Measurements from ENCODE around the gene ADAMTS2. TPM values are rescaled to one million over a fixed set of nuclear protein-coding genes. Genes with fewer than 3 reads are reported as not detected.
A peak's percentile ranks its signal among the peaks of the same experiment; 100 is the strongest.

Gene ADAMTS2
- total and polyA plus RNA-seq, 2 experiments from 2014 or later: 1.6 to 8.1 TPM

GRCh38 chr5:179261301-179262125 is 83.7 kb downstream of the ADAMTS2 start:
- Histone ChIP-seq H3K27ac (ENCODE audit: low read depth) (no peak overlapping the region), H2AFZ (no peak overlapping the region), H3K79me2 (replicated peaks; ENCODE audit: insufficient read depth) (no peaks in the 10 kb centered on the region), H3K4me2 (no peak overlapping the region), H3F3A (replicated peaks; ENCODE audit: low read depth) (no peaks in the 10 kb centered on the region), H3K36me3 (ENCODE audit: insufficient read depth) (no peaks in the 10 kb centered on the region), H4K20me1 (replicated peaks; ENCODE audit: insufficient read depth) (no peaks in the 10 kb centered on the region), H3K27me3 (ENCODE audit: insufficient read depth) (no peaks in the 10 kb centered on the region), H3K4me3 (no peak overlapping the region), H3K9me2 (ENCODE audit: insufficient read depth) (no peaks in the 10 kb centered on the region), H3K4me1 (ENCODE audit: insufficient read depth) (no peaks in the 10 kb centered on the region)
- peaks cover 14% of the 10 kb centered on the region for H3K4me1 Mint-ChIP-seq
- ATAC-seq: peak; percentile 86
- no peaks in the 10 kb centered on the region for H3K9me3 Mint-ChIP-seq
- peaks cover 8% of the 10 kb centered on the region for H3K27me3 Mint-ChIP-seq (ENCODE audit: insufficient read depth, low read depth, poor library complexity)
- H3K36me3 Mint-ChIP-seq (ENCODE audit: low read depth): no peaks in the 10 kb centered on the region; the same call in 2 of the 3 replicates
- H3K4me3 Mint-ChIP-seq: no peak overlapping the region
- H3K27ac Mint-ChIP-seq: no peak overlapping the region
- peak; percentile 92 for DNase-seq (ENCODE audit: low spot score)
- TF ChIP-seq CTCF (conservative IDR thresholded peaks at IDR 0.05; ENCODE audit: low read depth in 2 of 2) (peak; percentile 72 to 78), ZNF331 (CRISPR knock-in tag; IDR thresholded peaks at IDR 0.05; ENCODE audit: low read depth) (no peak), POLR2AphosphoS5 (IDR thresholded peaks at IDR 0.05; ENCODE audit: low read depth) (no peak)

- Mint-ChIP-seq H3K27me3 (ENCODE audit: insufficient read depth, low read depth, poor library complexity) (peaks cover 5% of the 10 kb centered on the region), H3K4me1 (peaks cover 8% of the 10 kb centered on the region), H3K4me3 (no peak overlapping the region), H3K36me3 (ENCODE audit: low read depth) (no peaks in the 10 kb centered on the region; the same call in 2 of the 3 replicates), H3K9me3 (no peaks in the 10 kb centered on the region), H3K27ac (no peak overlapping the region)
- Histone ChIP-seq H4K20me1 (replicated peaks; ENCODE audit: insufficient read depth) (no peaks in the 10 kb centered on the region), H3K4me3 (no peak overlapping the region), H3K27ac (ENCODE audit: low read depth) (no peak overlapping the region), H3K79me2 (replicated peaks; ENCODE audit: insufficient read depth) (no peaks in the 10 kb centered on the region), H3F3A (replicated peaks; ENCODE audit: low read depth) (no peaks in the 10 kb centered on the region), H3K27me3 (ENCODE audit: insufficient read depth) (no peaks in the 10 kb centered on the region), H3K4me1 (ENCODE audit: insufficient read depth) (no peaks in the 10 kb centered on the region), H2AFZ (no peak overlapping the region), H3K36me3 (ENCODE audit: insufficient read depth) (no peaks in the 10 kb centered on the region), H3K4me2 (no peak overlapping the region), H3K9me2 (ENCODE audit: insufficient read depth) (no peaks in the 10 kb centered on the region)
- ATAC-seq (no peak), DNase-seq (ENCODE audit: low spot score) (no peak)
- TF ChIP-seq STAT1 (IDR thresholded peaks at IDR 0.05; ENCODE audit: unreplicated experiment) (no peak), POLR2AphosphoS5 (IDR thresholded peaks at IDR 0.05; ENCODE audit: low read depth) (no peak), NANOG (IDR thresholded peaks at IDR 0.05; ENCODE audit: borderline replicate concordance) (no peak), ZNF462 (CRISPR knock-in tag; IDR thresholded peaks at IDR 0.05) (no peak), EZH2 (IDR thresholded peaks at IDR 0.05; ENCODE audit: low read depth, unreplicated experiment) (no peak), ZNF331 (CRISPR knock-in tag; IDR thresholded peaks at IDR 0.05; ENCODE audit: low read depth) (no peak), CREB1 (CRISPR knock-in tag; IDR thresholded peaks at IDR 0.05; ENCODE audit: low read depth) (no peak), CTCF (conservative IDR thresholded peaks at IDR 0.05; ENCODE audit: low read depth in 2 of 2) (no peak)
These were observed 84.8 kb downstream of the ADAMTS2 start for GRCh38 chr5:179260324-179261070.

Measured in GM23338 (cell line).